ENCODE data around the gene RDM1.

RDM1 gene

DNA sequence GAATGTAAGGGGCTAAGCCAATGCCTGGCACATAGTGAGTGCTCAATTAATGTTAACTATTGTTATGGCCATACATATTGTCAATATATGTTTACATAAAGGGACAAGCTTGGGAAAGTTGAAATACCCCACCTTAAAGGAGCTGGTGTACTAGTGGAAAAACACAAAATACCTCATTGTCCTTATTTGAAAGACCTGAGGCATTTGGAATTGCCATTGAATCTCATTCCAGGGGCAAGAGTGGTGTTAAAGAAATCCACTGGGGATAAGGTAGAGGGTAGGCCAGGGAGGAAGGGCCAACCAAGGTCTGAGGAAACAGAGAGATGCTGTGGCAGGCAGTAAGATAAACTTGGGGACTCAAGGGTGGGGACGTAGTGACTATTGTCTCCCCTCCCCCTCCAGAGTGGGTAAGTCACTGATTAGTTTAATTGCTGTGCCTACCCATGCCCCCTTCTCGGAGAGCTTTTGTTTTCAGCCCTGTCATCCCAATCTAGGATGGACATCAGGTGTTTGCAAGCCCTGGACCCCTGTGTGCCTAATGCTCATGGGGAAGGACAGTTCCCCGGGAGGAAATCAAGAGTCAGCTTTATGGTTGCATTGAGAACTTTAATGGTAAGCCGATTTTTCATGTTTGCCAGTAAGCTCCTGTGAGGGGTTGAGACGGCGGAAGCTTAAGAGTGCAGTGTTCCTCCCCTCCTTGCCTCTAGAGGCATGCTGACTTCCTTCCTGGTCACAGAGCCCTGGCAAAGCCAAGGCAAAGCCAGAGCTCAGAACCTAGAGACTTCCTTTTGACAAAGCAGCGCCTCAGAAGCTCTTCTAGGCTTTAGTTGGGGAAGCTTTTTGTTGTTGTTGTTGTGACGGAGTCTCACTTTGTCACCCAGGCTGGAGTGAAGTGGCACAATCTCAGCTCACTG, 59.4 kb downstream of the RDM1 start:
- no peak for DNase-seq (ENCODE audit: low read depth)

DNA sequence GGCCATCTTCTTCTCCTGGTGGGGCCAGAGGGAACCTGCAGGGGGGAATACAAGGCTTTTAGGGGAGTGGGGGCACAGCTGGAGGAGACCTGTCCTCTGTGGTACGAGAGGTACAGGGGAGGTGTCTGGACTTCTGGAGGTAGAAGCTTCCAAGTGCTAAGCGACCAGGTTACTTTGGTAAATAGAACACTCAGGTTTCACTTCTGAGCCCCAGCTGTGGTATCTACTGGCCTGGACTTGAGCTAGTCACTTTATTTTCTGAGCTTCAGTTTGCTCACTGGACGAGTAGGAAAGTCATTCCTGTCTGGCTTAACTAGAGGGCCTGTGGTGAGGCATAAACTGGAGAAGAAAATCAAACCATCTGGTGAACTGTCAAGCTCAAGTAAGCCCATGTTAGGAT, 61.8 kb downstream of the RDM1 start, which contains the start of gene HEATR9:
TSS of gene HEATR9 (minus strand) at position 155 of the 400 bp plus-strand sequence. CDS start at position 6, 149 bp downstream.
- DNase-seq (ENCODE audit: low read depth): no peak
